ENCODE data around the gene DET1.
A peak's percentile ranks its signal among the peaks of the same experiment; 100 is the strongest.

DET1 gene

GRCh38 chr15:88467073-88467934, 79.2 kb downstream of the DET1 start, which contains the start of the genes MRPL46 and MRPS11:
TSS of gene MRPL46 (minus strand) at chr15:88467388. CDS start at chr15:88467377, 11 bp downstream.
TSS of gene MRPS11 (plus strand) at chr15:88467708. CDS start at chr15:88467718, 10 bp downstream.
- peak; percentile 70 for DNase-seq (ENCODE audit: low read depth, low spot score)

- DNase-seq (ENCODE audit: low read depth, low spot score): no peak
Observed at GRCh38 chr15:88465633-88466224, 80.8 kb downstream of the DET1 start.

GRCh38 chr15:88463870-88464532, 82.5 kb downstream of the DET1 start:
- no peak for DNase-seq (ENCODE audit: low read depth, low spot score)

Measured in smooth muscle cell of the brain vasculature (primary cell).